NCI-H82 treated with DMSO at 0.1 percent for 48 hours (cell line): ENCODE data around the gene TCF23.
"Not testable (repeated sequence)": the region's sequence is repeated elsewhere in the genome, so short reads cannot be mapped to it uniquely, and the experiment has no call there.

Source experiments
- DNase-seq: peaks from one replicate; lab custom pipeline; 2025; ENCODE audit not compliant: unreplicated experiment; lab: John Stamatoyannopoulos, UW

TCF23 gene

GRCh38 chr2:27186613-27187345 lies 38.0 kb downstream of the TCF23 start:
- DNase-seq: no peak

- DNase-seq: no peak
Observed at GRCh38 chr2:27189989-27190388, 41.2 kb downstream of the TCF23 start.

GRCh38 chr2:27191070-27191829 lies 42.4 kb downstream of the TCF23 start:
- DNase-seq: peak; percentile 56

- DNase-seq: no peak
Observed at GRCh38 chr2:27194538-27195354, 45.9 kb downstream of the TCF23 start.

- DNase-seq: not testable (repeated sequence)
Observed at GRCh38 chr2:27195799-27196198, 47.0 kb downstream of the TCF23 start.

GRCh38 chr2:27198068-27198467 lies 49.3 kb downstream of the TCF23 start:
- DNase-seq: not testable (repeated sequence)

- DNase-seq: no peak
Observed at GRCh38 chr2:27198627-27199026, 49.8 kb downstream of the TCF23 start.

GRCh38 chr2:27199241-27199640 lies 50.4 kb downstream of the TCF23 start:
- DNase-seq: no peak

GRCh38 chr2:27201675-27202074 lies 52.9 kb downstream of the TCF23 start:
- no peak for DNase-seq

- no peak for DNase-seq
Observed at GRCh38 chr2:27202854-27203253, 54.0 kb downstream of the TCF23 start.

GRCh38 chr2:27203741-27204140 lies 54.9 kb downstream of the TCF23 start:
- no peak for DNase-seq

GRCh38 chr2:27204566-27204965 lies 55.8 kb downstream of the TCF23 start:
- DNase-seq: no peak

GRCh38 chr2:27205206-27205605 lies 56.4 kb downstream of the TCF23 start:
- DNase-seq: no peak

- DNase-seq: no peak
Observed at GRCh38 chr2:27206346-27206745, 57.5 kb downstream of the TCF23 start.
